Stimulated activated CD8-positive, alpha-beta memory T cell treated with anti-CD3 and anti-CD28 coated beads, Interleukin-2, amount 100 ng/mL, for 1 hour (primary cell): ENCODE results near the gene GPC1.

ENCODE experiments used
- DNase-seq, 2 donors: peaks; one replicate each; pipeline ENCODE4 v3.0.0-alpha.2; 2020; ENCODE audit warnings: low read depth in 2 of 2

Gene GPC1

DNA sequence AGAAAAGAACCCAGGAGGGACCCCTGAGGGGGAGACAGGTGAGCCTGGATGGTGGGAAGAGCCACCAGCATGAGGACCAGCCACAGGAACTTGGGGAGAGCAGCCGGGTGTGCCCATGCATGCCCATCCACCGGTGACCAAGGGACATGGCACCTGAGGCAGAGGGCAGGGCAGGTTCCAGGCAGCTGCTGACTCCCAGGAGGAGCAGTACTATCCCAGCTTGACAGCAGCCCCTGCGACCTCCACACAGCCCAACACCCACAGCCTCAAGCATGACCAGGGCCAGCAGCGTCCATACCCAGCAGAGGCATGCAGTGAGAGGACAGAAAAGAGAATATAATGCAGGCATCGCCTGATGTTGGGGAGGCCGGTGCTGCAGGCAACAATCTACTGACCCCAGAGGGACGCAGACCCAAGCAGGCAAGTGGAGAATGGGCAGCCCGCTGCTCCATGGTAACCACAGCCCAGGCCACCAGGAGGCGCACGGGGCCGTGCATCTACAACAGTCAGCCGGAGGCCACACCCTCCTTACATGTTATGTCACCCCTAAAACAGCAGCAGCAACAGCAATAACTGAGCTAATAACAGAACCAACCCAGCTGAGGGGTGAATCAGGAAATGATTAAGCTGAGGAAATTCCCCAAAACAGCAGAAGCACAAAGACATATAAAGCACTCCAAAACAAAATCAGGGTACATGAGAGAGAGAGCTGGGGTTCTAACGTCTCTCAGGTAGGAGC is 78.3 kb downstream of the GPC1 start:
- DNase-seq = peak; percentile 70

DNA sequence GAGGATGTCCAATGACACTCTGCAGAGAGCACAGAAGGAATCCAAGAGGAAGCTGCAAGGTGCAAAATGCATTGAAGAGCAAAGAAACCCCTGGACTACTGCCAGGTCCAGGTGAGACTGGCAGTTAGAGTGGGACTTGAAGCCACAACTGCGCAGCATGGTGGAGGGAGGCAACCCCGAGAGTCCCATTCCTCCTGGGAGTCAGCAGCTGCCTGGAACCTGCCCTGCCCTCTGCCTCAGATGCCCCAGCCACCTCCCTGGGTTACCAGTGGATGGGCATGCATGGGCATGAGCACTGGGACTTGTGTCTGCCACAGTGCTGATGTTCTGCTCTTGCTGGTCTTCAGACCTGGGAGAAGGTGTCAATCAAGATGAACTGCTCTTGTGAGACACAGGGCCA is 79.2 kb downstream of the GPC1 start:
- no peak for DNase-seq

GRCh38 chr2:240517342-240517741 is 81.9 kb downstream of the GPC1 start:
- DNase-seq = no peak
